ENCODE data around the gene OSGIN1.

The OSGIN1 gene

DNA sequence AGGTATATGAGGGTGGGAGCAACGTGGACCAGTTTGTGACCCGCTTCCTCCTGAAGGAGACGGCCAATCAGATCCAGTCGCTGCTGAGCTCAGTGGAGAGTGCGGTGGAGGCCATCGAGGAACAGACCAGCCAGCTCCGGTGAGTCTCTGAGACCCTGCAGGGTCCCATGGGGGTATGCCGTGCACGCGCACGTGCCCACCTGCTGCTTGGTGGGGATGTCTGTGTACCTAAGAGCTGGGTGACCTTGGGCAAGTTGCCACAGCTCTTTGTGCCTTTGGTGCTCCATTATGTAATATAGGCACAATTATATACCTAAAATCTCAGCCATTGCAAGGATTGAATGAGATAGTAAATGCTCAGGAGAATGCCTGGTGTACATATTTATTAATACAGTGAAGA is 37.5 kb downstream of the OSGIN1 start:
- in situ Hi-C loops (cut with MboI; ENCODE audit: low sequenced_read_pairs), result no loop called here

DNA sequence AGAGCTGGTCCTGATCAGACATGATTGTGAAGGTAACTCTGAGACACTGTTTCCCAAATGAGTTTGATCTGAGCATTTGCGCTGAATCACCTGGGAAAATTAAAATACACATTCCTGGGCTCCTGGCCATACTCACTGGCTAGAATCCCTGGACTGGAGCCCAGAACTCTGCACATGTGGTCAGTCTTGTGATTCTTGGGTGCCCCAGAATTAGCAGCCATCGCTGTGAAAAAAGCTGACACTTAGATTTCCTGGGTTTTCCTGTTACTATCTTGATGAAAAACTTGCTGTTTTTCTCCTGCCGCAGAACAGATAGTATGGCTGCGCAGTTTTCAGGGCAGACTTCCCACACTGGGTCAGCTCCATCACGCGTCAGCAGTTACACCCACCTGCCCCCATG is 39.6 kb downstream of the OSGIN1 start:
- in situ Hi-C loops (cut with MboI; ENCODE audit: low sequenced_read_pairs), result no loop called here

DNA sequence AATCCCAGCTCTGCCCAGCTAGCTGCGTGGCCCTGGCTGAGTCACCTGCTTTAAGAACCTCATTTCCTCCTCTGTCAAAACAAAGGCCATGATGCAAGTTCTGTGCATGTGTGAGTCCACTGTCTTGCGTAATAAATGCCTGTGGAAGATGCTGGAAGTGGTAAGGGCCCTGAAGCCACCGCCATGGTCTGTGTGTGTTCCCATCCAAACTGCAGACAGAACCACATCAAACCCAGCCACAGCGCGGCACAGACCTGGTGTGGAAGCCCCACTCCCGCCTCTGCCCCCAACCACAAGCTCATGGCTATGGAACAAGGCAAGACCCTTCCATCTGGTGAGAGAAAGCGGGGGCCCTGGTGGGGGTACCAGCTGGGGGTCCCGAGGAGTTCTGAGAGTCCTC is 41.0 kb downstream of the OSGIN1 start:
- in situ Hi-C loops (cut with MboI; ENCODE audit: low sequenced_read_pairs), result no loop called here

DNA sequence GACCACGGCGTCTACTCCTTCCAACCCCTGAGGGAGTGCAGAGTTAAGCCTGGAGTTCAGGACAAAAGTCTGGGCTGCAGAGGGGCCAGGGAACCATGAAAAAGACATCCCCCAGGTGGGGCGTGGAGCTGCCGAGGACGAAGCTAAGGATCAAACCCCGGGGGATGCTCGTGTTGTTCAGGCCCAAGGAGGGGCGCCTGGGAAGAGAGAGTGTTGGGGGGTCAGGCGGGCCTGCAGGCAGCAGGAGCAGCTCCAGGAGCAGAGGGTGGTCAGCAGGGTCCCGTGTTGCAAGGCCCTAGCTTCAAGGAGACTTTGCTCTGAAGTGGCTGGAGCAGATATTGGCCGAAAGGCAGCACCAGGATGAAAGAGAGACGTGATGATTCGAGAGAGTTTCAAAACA is 41.7 kb downstream of the OSGIN1 start:
- in situ Hi-C loops (cut with MboI; ENCODE audit: low sequenced_read_pairs), result no loop called here

DNA sequence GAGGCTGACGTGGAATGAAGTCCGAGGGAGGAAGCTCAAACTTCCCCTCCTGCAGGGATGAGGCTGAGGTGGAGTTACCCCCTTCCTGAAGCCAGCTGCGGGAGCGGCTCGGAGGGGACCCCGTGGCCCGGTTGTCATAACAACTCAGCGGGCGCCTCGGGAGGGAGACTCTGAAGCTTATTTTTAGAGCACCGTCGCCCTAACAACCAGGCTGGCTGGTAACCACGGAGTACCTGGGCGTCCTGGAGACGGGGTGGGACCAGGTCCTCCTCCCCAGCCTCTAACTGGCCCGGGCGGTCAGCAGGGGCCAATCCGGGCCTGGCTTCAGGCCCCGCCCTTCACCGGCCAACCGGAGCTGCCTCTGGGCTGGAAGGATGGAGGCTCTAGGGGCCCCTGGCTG is 42.7 kb downstream of the OSGIN1 start:
- in situ Hi-C loops (cut with MboI; ENCODE audit: low sequenced_read_pairs), result no loop called here

DNA sequence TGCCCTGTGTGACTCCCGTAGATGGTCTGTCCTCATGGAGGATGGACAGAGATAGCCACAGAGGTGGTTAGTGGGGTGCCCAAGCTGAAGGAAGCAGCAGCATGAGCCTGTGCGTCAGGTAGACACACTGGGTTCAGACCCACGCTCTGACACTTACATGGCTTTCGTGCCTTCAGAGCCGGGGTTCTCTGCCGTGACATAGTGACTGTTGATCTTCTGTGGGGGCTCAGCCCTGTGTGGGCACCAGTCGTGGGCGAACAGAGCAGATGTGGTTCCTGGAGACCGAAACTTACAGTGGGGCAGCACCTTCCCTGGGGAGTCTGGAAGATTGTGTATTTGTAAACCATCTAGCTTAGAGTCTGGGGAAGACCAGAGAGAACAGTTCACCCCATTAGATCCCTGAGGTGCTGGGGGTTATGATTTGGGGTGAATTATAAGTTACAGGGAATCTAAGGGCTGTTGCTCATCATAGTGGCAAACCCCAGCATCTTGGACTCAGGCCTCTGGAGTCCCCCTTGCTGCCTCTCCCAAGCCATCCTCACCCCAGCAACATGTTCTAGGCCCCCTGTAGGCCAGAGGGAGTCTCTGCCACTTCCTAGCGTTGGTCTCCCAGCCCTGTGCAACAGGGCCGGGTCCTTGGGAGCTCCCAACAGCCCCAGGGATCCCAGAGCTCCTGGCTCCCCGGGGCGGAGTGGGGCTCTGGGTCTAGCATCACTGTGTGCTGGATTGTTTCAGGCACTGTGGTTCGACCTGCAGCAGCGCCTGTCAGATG is 43.6 kb downstream of the OSGIN1 start:
- in situ Hi-C loops (cut with MboI; ENCODE audit: low sequenced_read_pairs), result no loop called here

DNA sequence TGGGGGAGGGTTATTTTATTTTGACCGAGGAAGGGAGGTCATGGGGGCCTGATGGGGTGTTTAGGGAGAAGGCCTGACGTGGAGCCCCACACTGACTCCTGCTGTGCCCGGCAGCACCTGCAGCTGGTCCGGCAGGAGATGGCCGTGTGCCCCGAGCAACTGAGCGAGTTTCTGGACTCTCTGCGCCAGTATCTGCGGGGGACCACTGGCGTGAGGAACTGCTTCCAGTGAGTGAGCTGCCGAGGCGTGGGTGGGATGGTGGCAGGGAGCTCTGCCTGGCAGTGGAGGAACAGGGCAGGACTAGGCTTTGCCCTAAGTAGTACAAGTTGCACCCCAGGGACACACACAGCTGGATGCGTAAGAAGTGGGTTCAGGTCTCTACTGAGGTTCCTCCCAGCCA is 45.1 kb downstream of the OSGIN1 start:
- in situ Hi-C loops (cut with MboI; ENCODE audit: low sequenced_read_pairs), result no loop called here

DNA sequence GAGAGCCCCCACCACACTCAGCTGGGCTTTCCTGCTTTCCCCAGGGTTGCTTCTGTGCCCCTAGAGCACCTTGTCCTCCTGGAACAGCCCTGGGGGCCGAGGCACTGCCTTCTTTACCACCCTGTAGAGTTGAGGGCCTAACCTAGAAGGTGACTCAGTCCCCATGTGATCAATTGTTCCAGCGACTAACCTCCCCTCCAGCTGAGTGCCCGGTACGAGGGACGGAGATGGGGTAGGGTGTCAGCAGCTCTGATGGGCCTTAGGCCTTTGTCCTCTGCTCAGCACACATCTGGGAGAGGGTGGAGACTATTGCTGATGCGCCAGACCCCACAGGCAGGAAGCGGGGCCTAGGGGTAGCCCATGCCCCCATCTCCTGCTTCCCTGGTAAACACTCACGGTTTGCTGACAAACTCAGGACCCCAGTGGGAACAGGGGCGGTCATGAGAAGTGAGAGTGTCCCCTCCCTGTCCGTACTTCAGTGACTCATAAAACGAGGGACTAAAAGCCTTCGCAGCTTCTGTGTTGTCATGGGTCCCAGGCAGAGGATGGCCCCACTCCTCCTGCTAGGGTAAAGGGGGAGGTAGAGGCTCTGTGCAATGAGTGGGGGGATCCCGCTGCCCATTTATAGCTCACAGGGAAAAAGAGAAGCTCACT is 48.1 kb downstream of the OSGIN1 start:
- in situ Hi-C loops (cut with MboI; ENCODE audit: low sequenced_read_pairs), result no loop called here

DNA sequence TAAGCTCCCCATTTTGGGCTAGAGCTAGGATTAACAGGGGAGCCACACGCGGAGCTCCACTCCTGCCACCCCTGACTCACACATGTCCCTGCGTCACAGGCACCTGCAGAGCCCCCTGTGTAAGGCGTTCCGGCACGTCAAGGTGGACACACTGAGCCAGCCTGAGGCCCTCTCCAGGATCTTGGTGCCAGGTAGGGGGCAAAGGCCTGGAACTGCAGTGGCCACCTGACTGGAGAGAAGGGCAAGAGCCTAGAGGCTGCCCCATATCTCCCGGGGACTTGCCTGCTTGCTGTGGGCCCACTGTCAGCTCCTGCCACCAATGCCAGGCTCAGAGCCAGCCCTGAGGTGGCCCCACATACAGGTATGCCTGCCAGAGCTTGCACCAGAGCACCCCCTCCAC is 48.7 kb downstream of the OSGIN1 start:
- in situ Hi-C loops (cut with MboI; ENCODE audit: low sequenced_read_pairs), result no loop called here

DNA sequence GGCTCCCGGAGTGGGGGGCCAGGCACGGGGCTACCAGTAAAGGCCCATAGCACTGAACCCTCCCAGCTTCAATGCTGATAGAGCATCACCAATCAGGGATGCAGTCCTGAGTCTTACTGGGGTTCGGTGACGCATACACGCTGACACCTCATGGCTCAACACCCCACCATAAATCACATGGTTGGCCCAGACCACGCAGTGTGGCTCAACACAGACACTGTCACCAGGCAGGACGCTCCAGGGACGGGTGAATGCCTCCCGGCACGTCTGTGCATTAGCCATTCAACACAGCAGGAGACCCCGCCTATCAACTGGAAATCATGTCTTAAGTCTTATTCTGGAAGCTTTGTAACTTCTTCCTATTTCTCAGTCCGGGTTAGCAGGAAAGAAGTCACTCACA is 50.0 kb downstream of the OSGIN1 start:
- in situ Hi-C loops (cut with MboI; ENCODE audit: low sequenced_read_pairs), result no loop called here

DNA sequence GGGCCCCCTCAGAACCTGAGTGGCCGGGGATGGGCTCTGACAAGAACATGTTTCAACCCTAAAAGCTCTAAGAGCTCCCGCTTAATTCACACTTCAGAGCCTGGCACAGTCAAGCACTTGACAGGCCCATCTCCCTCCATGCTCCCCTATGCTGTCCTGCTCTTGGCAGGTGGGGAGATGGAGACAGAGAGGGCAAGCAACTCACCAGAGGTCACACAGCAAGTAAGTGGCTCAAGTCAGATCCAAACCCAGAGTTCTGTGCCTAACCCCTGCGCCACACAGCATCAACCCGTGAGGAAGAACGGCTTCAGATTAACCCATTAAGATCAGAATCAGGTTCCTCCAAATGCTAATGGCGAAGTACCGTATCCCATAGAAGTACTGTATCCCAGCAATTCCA is 51.4 kb downstream of the OSGIN1 start:
- in situ Hi-C loops (cut with MboI; ENCODE audit: low sequenced_read_pairs), result no loop called here

DNA sequence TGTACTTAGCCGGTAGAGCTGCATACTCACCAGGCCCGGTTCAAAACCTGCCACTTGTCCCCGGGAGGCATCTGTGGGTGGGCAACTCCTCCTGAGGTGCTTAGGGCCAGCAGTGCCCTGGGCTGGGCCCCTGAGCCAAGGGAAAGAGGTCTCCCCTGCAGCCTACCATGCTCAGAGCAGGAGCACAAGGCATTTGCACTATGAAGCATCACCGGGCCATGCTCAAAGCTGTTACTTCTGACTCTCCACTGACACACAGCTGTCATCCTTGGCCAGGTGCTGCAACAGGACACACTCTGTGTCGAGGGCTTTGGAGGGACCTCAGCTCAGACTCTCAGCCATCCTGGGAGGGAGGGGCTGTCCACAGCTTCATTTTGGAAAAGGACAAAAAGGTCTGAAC is 52.4 kb downstream of the OSGIN1 start:
- in situ Hi-C loops (cut with MboI; ENCODE audit: low sequenced_read_pairs), result no loop called here

DNA sequence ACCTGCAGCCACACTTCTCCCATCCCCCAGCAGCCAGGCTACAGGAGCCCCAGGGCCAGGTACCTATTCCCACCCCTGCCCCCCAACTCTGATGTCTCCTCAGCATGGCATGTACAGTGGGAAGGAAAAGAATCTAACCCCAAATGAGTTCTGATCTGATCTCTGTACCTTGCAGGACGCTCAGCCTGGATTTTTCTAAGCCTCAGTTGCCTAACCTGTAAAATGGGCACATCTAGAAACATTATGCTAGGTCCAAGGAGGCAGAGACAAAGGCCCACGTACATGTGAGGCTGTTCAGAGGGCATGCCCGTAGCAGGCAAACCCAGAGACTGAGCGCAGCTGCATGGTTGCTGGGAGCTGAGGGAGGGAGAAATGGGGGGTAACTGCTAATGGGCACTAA is 54.5 kb downstream of the OSGIN1 start:
- in situ Hi-C loops (cut with MboI; ENCODE audit: low sequenced_read_pairs), result no loop called here

DNA sequence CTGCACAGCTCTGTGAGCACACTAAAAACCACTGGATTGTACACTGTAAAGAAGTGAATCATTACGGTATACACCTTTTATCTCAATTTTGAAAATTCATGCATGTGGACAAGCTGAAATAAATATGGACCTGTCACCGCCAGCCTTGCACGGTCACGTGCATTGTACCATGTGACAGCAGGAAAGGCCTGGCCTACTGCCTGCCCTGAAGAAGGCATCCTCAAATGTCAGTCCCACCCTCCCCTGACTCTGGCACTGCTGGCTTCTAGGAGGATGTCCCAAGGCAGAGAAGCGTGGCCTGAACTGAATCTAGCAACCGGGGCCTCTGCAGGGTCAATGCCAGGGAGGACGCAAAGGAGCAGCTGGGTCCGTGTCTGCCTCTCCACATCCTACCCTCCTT is 54.9 kb downstream of the OSGIN1 start:
- in situ Hi-C loops (cut with MboI; ENCODE audit: low sequenced_read_pairs), result no loop called here

DNA sequence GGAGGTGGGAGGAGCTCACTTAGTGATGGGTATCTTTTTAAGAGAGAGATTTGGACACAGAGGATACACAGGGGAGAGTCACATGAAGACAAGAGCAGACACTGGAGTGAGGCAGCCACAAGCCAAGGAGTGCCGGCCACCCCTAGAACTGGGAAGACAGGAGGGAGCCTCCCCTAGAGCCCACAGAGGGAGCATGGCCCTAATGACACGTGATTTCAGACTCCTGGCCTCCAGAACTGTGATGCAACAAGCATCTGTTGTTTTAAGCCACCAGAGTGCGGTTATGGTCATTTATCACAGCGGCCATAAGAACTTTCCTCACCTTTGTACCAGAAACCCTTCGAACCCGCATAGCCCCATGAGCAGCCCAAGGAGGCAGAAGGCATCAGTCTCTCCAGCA is 56.2 kb downstream of the OSGIN1 start:
- in situ Hi-C loops (cut with MboI; ENCODE audit: low sequenced_read_pairs), result no loop called here

DNA sequence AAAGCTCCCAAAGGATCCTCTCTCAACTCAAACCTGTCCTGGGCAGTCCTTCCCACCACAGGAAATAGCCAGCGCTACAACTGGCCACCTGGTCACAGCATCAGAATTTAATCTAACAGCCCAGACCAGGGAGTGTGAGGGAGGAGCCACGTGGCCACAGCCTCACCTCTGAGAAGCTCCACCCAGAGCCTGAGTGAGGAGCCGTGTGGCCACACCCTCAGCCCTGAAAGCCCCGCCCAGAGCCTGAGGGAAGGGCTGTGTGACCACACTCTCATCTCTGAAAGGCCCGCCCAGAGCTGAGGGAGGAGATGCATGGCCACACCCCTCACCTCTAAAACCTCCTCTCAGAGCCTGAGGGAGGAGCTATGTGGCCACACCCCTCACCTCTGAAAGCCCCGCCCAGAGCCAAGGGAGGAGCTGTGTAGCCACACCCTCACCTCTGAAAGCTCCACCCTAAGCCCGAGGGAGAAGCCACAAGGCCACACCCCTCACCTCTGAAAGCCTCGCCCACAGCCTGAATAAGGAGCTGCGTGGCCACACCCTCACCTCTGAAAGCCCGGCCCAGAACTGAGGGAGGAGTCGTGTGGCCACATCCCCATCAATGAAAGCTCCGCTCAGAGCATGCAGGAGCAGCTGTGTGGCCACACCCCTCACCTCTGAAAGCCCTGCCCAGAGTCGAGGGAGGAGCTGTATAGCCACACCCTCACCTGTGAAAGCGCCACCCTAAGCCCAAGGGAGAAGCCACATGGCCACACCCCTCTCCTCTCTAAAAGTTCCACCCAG is 60.9 kb downstream of the OSGIN1 start:
- in situ Hi-C loops (cut with MboI; ENCODE audit: low sequenced_read_pairs), result no loop called here

DNA sequence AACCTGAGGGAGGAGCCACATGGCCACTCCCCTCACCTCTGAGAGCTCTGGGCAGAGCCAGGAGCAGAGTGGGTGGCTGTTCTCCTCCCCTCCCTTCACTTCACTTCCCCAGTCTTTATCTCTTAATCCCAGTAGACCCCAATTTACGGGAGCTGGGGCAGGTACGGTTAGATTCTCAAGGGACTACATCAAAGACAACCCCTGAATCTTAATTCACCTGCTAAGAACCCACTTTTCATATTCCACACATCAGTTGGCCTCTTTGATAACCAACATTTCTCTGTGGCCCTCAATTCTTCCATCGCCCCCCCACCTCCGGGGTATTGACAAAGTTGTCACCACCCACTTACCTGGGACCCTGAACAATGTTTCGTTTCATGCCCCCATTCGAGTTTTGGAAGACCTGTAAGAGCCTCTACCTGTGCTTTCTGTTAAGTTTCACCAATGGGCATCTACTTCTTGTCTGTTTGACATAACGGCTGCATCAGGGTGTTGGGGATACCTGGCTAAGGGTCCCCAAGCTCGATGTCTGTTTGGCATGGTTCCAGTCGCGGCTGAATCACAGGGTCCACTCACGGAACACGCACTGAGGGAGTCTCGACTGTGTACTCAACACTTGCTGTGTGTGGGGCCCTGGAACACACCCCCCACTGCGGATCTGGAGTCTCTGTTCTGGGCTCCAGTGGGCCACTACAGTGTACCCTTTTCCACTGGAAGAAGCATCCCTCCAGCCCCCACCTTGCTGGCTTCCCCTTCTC is 61.7 kb downstream of the OSGIN1 start:
- in situ Hi-C loops (cut with MboI; ENCODE audit: low sequenced_read_pairs), result no loop called here

DNA sequence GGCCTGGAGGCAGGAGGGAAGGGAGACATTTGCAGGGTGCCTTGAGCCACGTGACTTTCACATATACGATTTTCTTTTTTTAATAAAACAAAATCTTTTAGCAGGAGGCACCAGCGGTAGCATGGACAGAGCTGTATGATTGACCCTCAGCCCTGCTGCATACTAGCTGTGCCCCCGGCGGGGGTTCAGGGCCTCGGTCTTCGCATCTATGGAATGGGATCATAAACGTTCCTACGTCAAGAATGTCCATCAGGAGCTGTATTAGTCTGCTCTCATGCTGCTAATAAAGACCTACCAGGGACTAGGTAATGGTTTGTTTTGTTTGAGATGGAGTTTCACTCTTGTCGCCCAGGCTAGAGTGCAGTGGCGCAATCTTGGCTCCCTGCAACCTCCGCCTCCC is 62.4 kb downstream of the OSGIN1 start:
- in situ Hi-C loops (cut with MboI; ENCODE audit: low sequenced_read_pairs), result no loop called here
